BJ (cell line): ENCODE results near the gene CAMKMT. TPM values are rescaled to one million over a fixed set of nuclear protein-coding genes. Genes with fewer than 3 reads are reported as not detected.

Experiments used
- CTCF ChIA-PET: fragments of 350-600 bp; formaldehyde crosslinking; extraction: SDS; loops from one replicate; lab custom pipeline; 2021; ENCODE audit warnings: antibody characterized with exemption, inconsistent platforms; lab: Yijun Ruan, JAX
- POLR2A ChIA-PET: fragments of 300-600 bp; sonication (Branson Sonifier 250); formaldehyde crosslinking; extraction: SDS; loops from one replicate; lab custom pipeline; 2021; ENCODE audit warnings: antibody characterized with exemption; lab: Charles Lee
- DNase-seq: peaks from one replicate; pipeline ENCODE4 v3.0.0-alpha.2; 2011; ENCODE audit warnings: low read depth
- H3K27me3 ChIP-seq: 2 replicates; pipeline ENCODE4 v1.6.0; 2011; ENCODE audit warnings: low read length; ENCODE audit not compliant: control insufficient read depth, insufficient read depth
- H3K36me3 ChIP-seq: 2 replicates; pipeline ENCODE4 v1.5.1; 2011; ENCODE audit warnings: low read length; ENCODE audit not compliant: control insufficient read depth, insufficient read depth
- H3K4me3 ChIP-seq: 2 replicates; pipeline ENCODE4 v1.5.1; 2011; ENCODE audit warnings: low read depth, mild to moderate bottlenecking, control low read depth, low read length
- CTCF ChIP-seq: IDR thresholded peaks from 2 replicates; pipeline ENCODE4 v1.5.1; 2011; ENCODE audit warnings: low read depth, mild to moderate bottlenecking, control low read depth, inconsistent platforms, low read length, moderate library complexity; ENCODE audit not compliant: insufficient read depth
- polyA plus RNA-seq: library from polyadenylated mRNA; depleted of rRNA; stranded (reverse); fragments of >200 nt; gene quantifications from 2 replicates; pipeline ENCODE4 v1.2.3, GENCODE V29; 2011

CAMKMT gene
- polyA plus RNA-seq, 1 experiment: 2.0 TPM

DNA sequence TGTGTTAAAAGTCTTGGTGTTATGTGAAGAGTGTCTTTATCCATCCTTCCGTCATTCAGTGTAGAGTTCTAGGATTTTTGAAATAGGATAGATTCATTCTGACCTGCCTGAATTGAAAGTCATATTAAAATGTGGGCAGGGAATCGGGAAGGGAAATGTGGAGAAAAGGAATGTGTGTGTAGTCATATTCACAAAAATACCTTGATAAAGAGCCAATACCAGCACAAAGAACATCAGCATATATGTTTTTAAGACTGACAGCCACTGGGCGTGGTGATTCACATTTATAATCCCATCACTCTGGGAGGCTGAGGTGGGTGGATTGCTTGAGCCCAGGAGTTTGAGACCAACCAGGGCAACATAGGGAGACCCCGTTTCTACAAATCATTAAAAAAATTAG, 188.1 kb downstream of the CAMKMT start:
- no peak overlapping the region for H3K4me3 ChIP-seq
- no peak for DNase-seq
- no peak for TF ChIP-seq CTCF
- H3K36me3 ChIP-seq: no peaks in the 10 kb centered on the region
- no peaks in the 10 kb centered on the region for H3K27me3 ChIP-seq
- ChIA-PET POLR2A (interaction anchor here (0.7 kb wide), 1 partner anchor 1663 kb away, joined by 6 read pairs; no protein-coding TSS in a partner anchor), CTCF (no interaction called here)

DNA sequence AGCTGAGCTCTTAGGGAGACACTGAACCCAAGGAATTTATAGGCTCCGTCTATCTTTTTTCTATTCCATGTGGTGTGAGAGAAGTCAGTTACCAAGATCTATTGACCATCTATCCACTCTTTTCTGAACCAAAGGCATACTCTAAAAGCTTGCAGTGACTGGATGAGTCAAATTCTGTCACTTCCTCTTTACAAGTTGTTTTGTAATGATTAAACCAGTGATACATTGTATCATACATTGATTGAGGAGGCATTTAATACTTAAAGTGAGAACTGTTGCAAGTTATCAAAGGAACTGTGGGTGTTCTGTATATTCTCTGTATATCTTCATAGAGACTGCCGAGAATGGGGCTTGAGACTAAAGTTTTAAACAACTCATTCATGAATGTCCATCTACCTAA, 188.8 kb downstream of the CAMKMT start:
- Histone ChIP-seq H3K36me3 (no peaks in the 10 kb centered on the region), H3K4me3 (no peak overlapping the region), H3K27me3 (no peaks in the 10 kb centered on the region)
- DNase-seq: no peak
- no peak for TF ChIP-seq CTCF
- ChIA-PET CTCF (no interaction called here), POLR2A (no interaction called here)

DNA sequence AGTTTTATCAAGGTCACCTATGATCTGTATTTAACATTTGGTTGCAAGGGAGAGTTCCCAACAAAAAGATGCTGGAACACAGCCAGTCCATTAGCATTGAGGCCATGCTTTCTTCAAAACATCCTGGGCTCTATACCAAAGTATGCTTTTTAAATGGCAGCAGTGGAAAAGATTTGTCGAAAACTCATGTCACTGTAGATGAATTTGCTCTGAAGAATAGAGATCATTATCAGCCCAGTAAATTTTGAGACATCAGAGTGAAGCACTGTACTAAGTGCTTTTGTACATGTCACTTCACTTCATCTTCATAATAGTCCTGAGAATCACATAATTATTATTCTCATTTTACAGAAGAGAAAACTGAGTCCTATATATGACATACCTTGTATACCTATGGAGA, 189.8 kb downstream of the CAMKMT start:
- Histone ChIP-seq H3K27me3 (no peaks in the 10 kb centered on the region), H3K36me3 (no peaks in the 10 kb centered on the region), H3K4me3 (no peak overlapping the region)
- ChIA-PET POLR2A (no interaction called here), CTCF (no interaction called here)
- no peak for TF ChIP-seq CTCF
- no peak for DNase-seq

GRCh38 chr2:44553456-44553855, 191.7 kb downstream of the CAMKMT start:
- Histone ChIP-seq H3K27me3 (no peaks in the 10 kb centered on the region), H3K36me3 (no peaks in the 10 kb centered on the region), H3K4me3 (no peak overlapping the region)
- peak; percentile 33 for DNase-seq
- POLR2A ChIA-PET: no interaction called here
- CTCF ChIA-PET: interaction anchor here (0.6 to 1.2 kb wide), 3 partner anchors 12 to 74 kb away, joined by 3 to 4 read pairs (median 3); no protein-coding TSS in a partner anchor
- no peak for TF ChIP-seq CTCF

GRCh38 chr2:44555700-44556099, 194.0 kb downstream of the CAMKMT start:
- no peaks in the 10 kb centered on the region for H3K27me3 ChIP-seq
- no peaks in the 10 kb centered on the region for H3K36me3 ChIP-seq
- H3K4me3 ChIP-seq: no peak overlapping the region
- CTCF ChIA-PET: no interaction called here
- POLR2A ChIA-PET: no interaction called here
- DNase-seq: no peak
- TF ChIP-seq CTCF: no peak
